Activated effector memory CD4-positive, alpha-beta T cell treated with Interleukin-2 at 50 U/mL for 16 hours (primary cell): ENCODE data around the gene USHBP1.

Experiments
- DNase-seq: peaks from one replicate; pipeline ENCODE4 v3.0.0-alpha.2; 2020

USHBP1 gene

DNA sequence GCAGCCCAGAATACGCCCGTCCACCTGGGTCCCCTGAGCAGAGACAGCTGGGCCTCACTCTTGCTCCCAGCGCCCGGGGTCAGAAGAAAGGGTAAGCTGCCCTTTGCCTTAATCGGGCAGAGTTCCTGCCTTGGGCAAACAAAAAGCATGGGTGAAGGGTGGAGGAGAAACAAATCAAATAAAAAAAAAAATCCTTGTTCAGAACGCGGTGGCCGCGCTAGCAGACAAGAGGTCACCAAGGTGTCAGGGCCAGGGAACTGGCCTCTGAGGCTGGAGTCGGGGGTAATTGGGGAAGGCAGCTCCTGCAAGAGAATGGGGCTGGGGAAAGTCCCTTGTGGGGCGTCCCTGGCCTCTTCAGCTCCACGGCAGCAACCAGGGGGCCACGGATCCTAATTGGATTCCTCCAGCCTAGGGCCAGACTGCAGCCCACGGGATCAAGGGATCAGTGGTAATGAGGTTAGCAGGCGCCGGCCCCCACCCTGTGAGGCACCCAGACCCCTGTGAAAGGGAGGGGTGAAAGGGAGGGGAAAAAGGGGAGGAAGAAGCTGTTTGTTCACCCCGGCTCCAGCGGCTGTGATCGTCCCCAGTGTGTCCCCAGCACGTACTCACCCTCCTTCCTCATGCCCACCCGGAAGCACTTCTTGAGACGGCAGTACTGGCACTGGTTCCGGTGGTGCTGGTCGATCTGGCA is 24.3 kb downstream of the USHBP1 start:
- no peak for DNase-seq

DNA sequence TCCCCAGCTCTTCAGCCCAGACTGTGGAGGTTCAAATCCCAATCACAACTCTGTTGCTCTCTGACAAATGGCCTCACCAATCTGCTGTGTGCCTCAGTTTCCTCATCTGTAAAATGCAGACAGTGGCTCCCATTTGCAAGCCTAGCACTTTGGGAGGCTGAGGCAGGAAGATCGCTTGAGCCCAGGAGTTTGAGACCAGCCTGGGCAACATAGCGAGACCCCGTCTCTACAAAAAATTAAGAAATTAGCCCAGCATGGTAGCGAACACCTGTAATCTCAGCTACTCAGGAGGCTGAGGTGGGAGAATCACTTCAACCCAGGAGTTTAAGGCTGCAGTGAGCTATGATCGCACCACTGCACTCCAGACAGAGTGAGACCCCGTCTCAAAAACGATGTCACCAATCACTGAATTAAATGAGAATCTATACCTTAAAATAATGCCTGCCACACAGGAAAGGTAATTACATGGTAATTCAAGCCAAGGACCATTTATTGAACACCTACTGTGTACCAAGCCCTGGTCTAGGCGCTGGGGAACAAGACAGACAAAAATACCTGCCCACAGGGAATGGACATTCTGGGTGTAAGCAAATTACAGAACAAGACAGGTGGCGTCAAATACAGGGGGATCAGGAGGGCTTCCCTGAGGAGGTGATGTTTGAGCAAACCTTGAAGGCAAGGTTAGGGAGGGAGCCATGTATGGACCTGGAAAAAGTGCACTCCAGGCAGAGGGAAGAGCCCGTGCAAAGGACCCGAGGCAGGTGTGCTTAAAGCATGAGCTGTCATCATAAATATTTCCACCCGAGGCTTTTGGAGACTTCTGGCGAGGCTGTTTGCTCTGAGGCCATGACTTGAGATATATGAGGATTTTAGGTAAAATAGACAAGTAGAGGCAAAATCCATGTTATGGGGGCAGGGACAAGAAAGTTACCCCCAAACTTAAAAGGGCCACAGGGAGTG is 26.5 kb downstream of the USHBP1 start:
- DNase-seq = no peak

DNA sequence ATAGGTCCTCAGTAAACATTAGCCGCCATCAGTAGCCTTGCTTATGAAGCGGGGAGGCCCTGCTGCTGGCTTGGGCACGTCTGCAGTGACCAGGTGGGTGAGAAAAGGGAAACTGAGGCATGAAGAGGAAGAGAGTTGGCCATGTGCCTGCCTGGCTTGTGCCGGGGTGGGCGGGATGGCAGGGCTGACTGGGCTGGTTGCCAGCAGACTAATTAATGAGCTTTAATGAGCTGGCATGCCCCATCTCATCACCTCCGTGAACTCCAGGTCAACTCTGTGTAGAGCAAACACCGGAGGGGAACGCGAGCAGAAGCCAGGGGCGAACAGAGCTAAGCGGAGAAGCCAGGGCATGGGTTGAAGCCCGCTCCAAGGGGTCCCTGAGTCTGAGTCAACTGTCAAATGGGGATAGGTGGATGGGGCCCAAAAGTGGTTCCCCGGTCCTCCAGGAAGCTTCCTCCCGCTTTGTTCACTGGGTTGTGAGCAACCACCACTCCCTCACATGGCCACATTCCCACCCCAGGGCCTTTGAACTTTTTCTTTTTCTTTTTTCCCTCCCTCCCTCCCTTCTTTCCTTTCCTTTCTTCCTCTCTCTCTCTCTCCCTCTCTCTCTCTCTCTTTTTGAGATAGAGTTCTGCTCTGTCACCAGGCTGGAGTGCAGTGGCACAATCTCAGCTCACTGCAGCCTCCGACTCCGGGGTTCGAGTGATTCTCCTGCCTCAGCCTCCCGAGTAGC is 27.6 kb downstream of the USHBP1 start:
- DNase-seq = no peak

DNA sequence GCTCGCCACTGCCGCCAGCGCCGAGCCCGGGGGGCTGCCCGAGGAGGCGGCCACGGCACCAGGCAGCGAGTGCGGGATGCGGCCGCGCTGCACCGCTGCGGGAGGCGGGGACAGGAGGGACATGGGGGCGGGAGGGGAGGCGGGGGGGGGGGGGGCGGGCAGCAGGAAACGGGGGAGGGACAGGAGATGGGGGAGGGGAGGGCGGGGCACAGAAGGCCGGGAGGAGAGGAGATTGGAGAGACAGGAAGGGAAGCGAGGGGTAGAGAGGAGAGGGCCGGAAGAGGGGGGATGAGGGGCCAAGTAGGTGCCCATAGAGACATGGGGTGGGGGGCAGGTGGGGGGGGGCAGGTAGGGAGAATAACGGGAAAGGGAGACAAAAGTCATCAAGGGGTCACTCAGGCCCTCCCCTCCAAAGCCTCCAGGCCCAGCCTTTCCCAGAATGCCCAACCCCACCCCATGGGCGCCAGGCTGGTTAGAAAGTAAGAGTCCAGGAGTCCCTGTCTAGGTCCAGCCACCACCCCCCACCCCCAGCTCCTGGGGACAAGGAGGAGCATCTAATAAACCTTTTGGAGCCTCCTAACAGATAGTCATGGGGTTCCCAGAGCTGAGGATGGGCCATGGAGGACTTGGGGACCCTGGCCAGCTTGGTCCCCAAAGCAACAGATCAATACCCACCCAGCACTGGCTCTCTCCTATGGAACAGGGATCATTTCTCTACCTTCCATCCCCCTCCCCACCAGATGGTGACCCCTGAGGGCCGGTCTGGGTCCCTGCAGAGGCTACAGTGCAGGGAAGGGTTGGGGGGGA is 28.4 kb downstream of the USHBP1 start:
- no peak for DNase-seq

- peak; percentile 71 for DNase-seq
These were observed 29.1 kb downstream of the USHBP1 start for GRCh38 chr19:17235300-17235970.

DNA sequence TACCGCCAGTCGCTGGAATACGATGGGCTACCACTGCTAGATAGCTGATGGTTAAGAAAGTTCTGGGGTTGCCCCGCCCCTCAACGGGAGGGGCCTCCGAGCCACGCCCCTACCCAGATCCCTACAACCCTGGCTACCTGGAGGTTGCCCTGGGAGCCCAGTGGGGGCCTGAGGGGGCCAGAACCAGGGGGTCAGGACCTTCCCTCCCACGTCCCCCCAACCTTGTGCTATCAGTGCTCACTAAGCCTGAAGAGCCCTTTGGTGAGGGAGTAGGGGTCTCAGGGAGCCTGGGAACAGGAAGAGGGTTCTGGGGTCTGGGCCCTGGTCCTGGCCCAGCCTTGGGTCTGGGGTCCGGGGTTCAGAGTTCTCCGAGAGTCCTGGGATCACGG is 29.6 kb downstream of the USHBP1 start:
- peak; percentile 52 for DNase-seq

GRCh38 chr19:17232258-17232657 is 32.3 kb downstream of the USHBP1 start:
- no peak for DNase-seq

- no peak for DNase-seq
These were observed 34.7 kb downstream of the USHBP1 start for GRCh38 chr19:17229890-17230289.

DNA sequence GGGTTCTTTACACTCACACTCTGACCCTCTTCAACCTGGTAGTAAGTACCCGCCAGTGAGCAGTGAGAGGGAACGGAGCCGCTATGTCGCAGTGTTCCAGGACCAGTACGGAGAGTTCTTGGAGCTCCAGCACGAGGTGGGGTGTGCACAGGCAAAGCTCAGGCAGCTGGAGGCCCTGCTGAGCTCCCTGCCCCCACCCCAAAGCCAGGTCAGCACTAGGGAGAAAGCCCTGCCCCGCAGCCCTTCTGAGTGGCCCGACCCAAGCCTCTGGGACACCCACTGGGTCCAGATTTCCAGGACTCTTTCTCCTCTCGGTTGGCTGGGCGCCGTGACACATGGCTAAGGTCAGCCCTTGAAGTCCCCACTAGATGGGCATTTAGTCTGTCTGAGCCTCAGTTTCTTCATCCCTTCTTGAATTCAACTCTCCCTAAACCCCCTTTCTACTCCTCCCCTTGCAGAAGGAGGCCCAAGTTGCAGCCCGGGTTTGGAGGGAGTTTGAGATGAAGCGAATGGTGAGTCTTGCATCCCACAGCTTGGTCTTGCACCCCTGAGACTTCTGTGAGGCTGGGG is 36.7 kb downstream of the USHBP1 start:
- DNase-seq = no peak

- DNase-seq = peak; percentile 93
These were observed 38.3 kb downstream of the USHBP1 start, which contains the start of gene OCEL1 for GRCh38 chr19:17226002-17226933. TSS of gene OCEL1 (plus strand) at chr19:17226226. CDS start at chr19:17226248, 22 bp downstream.

DNA sequence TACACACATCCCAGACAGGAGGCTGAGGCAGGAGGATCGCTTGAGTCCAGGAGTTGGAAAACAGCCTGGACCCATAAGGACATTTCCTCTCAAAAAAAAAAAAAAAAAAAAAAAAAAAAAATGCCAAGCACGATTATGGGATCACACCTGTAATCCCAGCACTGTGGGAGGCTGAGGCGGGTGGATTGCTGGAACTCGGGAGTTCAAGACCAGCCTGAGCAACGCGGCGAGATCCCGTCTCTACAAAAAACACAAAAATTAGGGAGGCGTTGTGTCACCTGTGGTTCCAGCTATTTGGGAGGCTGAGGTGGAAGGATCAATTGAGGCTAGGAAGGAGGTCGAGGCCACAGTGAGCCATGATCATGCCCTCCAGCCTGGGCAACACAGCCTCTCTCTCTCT is 39.5 kb downstream of the USHBP1 start:
- DNase-seq = no peak

DNA sequence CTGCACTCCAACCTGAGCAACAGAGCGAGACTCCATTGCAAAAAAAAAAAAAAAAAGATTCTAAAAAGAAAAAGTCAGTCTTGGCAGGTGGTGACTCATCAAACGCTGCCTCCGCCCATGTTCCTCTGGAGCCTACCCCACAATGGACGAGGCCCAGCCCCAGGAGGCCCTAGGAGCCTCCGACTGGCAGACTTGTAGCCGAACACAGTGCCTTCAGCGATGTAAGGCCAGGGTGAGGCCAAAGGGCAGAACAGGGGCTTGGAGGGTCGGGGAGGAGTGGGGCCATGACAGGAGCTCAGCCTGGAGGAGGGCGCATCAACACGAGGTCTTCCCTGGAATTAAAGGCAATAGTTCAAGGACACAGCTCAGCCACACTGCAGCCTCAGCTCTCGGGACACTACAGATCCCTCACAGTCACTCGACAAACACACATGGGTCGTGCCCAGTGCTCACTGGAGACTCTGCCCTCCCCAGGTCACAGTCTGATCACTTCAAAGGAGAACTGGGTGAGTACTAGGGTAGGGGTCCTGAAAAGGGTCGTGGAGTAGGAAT is 44.3 kb downstream of the USHBP1 start:
- DNase-seq = no peak

DNA sequence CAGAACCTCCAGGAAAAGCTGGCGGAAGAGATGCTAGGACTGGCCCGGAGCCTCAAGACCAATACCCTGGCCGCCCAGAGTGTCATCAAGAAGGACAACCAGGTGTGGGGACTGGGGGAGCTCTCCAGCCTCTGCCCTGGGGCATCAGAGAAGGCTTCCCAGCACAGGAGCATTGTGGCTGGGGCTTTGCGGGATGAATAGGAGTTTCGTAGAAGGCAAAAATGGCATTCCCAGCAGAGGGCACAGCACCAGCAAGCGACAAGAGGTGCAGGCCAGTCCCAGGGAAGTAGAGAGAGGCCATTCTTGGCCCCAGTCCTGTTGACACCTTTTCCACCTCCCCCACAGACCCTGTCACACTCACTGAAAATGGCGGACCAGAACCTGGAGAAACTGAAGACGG is 45.3 kb downstream of the USHBP1 start:
- DNase-seq = no peak

- DNase-seq = no peak
These were observed 48.4 kb downstream of the USHBP1 start for GRCh38 chr19:17216058-17216670.

DNA sequence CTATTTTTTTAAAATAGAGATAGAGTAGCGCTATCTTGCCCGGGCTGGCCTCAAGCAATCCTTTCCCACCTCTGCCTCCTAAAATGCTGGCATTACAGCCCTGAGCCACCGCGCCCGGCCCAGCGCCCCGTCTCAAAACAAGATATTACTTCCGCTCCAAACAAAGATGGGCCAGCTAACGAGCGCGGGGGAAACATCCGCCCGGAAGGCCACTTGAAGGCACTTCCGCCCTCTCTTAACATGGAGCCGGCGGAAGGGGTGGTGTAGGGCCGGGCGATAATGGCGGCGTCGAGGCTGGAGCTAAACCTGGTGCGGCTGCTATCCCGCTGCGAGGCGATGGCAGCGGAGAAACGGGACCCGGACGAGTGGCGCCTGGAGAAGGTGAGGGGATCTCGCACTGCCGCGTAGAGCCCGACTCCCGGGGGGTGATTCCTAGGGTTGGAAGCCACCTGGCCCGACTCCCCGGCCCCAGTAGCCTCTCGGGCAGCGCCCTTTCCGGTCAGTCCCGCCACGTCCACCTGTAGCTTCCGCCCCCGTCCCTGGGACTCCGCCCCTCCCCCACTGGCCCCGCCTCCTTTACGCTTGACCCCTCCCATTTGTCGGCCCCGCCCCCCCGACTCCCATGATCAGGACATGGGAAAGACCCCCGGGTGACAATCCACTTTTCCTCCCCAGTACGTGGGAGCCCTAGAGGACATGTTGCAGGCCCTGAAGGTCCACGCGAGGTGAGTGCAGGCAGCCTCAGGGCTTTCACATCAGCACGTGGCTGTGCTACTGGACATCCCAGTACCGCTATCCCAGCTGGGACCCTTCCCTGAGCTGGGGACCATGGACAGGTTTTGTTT is 49.2 kb downstream of the USHBP1 start, which contains the start of gene USE1:
TSS of gene USE1 (plus strand) at position 231 of the 845 bp plus-strand sequence. CDS start at position 280, 49 bp downstream.
- DNase-seq = peak; percentile 83

- no peak for DNase-seq
These were observed 49.9 kb downstream of the USHBP1 start for GRCh38 chr19:17214508-17215126.

DNA sequence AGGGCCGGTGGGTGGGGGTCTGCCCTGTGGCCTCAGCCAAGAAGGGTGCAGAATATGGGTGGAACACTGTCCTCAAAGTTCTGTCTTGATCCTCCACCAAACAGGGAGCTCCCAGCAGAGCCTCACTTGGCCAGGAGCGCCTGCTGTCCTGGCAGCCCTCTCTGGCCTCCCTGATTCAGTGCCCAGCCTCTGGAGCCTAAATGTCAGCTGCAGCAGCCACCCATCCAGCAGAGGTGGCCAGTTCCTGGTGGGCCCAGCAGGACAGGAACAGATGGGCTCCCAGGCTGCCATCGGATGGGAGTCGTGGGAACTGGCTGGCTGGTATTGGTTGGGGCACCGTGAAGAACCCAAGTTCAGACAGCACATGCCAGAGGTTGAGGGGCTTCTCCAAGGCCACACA is 51.2 kb downstream of the USHBP1 start:
- DNase-seq = no peak
